Type B pancreatic cell (in vitro differentiated cells): Measurements from ENCODE around the gene TWNK. TPM values are rescaled to one million over a fixed set of nuclear protein-coding genes. Genes with fewer than 3 reads are reported as not detected.

ENCODE experiments used
- DNase-seq: peaks from one replicate; pipeline ENCODE4 v3.0.0; 2021; ENCODE audit warnings: mixed read lengths; ENCODE audit not compliant: unreplicated experiment; ENCODE audit errors: extremely low spot score
- H3K27ac Mint-ChIP-seq: 2 replicates; pipeline ENCODE4 v1.8.0; 2021; ENCODE audit warnings: mild to moderate bottlenecking, mixed read lengths
- H3K27me3 Mint-ChIP-seq: 2 replicates; pipeline ENCODE4 v1.8.0; 2021; ENCODE audit warnings: mixed read lengths
- H3K36me3 Mint-ChIP-seq: 2 replicates; pipeline ENCODE4 v1.8.0; 2021; ENCODE audit warnings: mixed read lengths
- H3K4me1 Mint-ChIP-seq: one replicate; pipeline ENCODE4 v1.8.0; 2021; ENCODE audit warnings: mixed read lengths; ENCODE audit not compliant: unreplicated experiment
- H3K4me3 Mint-ChIP-seq: 2 replicates; pipeline ENCODE4 v1.8.0; 2021; ENCODE audit warnings: mild to moderate bottlenecking, mixed read lengths
- H3K9me3 Mint-ChIP-seq: 2 replicates; pipeline ENCODE4 v1.8.0; 2021; ENCODE audit warnings: mixed read lengths
- CTCF ChIP-seq: fragments of 200-600 bp; sonication (generic); conservative IDR thresholded peaks from 2 replicates; pipeline ENCODE4 v1.5.0; 2021; ENCODE audit warnings: antibody characterized with exemption, mild to moderate bottlenecking
- total RNA-seq: library from RNA; stranded (reverse); gene quantifications from 2 replicates; pipeline ENCODE4 v1.2.1, GENCODE V29; 2021; ENCODE audit warnings: low replicate concordance

The TWNK gene
- total RNA-seq, 1 donor from 2014 or later: 19.2 TPM

DNA sequence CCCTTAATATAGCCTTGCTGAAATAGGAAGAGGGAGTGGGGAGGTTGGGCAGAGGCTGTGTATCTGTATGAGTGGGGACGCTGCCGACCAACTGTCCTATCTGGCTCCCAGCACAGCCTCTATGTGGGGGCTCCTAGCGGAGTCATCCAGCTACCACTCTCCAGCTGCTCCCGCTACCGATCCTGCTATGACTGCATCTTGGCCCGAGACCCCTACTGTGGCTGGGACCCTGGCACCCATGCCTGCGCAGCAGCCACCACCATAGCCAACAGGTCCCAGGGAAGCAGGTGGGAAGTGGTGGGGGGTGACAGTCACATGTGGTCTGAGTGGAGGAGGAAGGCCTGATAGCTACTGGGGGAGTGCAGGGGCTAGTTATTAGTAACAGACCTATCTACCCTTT, 6.6 kb upstream of the TWNK start:
- H3K4me3 Mint-ChIP-seq: no peak overlapping the region
- TF ChIP-seq CTCF: no peak
- DNase-seq: peak; percentile 52
- H3K27ac Mint-ChIP-seq: no peak overlapping the region
- peaks cover 12% of the 10 kb centered on the region for H3K4me1 Mint-ChIP-seq
- no peaks in the 10 kb centered on the region for H3K27me3 Mint-ChIP-seq
- H3K36me3 Mint-ChIP-seq: peaks cover 6% of the 10 kb centered on the region
- H3K9me3 Mint-ChIP-seq: no peaks in the 10 kb centered on the region

GRCh38 chr10:100981178-100981772, 6.1 kb upstream of the TWNK start:
- DNase-seq: no peak
- Mint-ChIP-seq H3K9me3 (no peaks in the 10 kb centered on the region), H3K4me1 (peaks cover 16% of the 10 kb centered on the region), H3K27me3 (no peaks in the 10 kb centered on the region), H3K36me3 (peaks cover 8% of the 10 kb centered on the region), H3K4me3 (no peak overlapping the region), H3K27ac (no peak overlapping the region)
- no peak for TF ChIP-seq CTCF

DNA sequence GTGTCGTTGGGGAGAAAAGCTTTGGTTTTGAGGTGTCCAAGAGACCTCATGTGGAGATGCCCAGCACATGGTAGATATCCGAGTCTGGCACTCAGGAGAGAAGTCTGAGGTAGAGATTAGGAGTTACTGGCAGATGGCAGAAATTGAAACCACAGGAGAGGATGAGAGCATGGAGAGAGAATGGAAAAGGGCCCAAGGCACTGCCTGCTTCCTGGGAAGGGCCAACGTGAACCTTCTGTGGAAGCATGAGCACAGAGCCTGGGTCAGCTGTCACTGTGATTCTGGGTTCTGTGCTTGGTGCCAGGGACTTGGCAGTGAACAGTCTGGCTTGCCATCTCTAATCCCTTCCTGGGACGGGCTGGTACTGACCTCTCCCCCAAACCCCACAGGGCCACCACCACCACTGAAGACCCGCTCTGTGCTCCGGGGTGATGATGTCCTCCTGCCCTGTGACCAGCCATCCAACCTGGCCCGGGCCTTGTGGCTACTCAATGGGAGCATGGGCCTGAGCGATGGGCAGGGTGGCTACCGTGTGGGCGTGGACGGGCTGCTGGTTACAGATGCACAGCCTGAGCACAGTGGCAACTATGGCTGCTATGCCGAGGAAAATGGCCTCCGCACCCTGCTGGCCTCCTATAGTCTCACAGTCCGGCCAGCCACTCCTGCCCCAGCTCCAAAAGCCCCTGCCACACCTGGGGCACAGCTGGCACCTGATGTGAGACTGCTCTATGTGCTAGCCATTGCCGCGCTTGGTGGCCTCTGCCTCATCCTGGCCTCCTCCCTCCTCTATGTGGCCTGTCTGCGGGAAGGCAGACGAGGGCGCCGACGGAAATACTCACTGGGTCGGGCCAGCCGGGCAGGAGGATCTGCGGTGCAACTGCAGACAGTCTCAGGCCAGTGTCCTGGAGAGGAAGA, 4.2 kb upstream of the TWNK start:
- DNase-seq: peak; percentile 63
- no peak for TF ChIP-seq CTCF
- Mint-ChIP-seq H3K36me3 (peaks cover 9% of the 10 kb centered on the region), H3K27me3 (no peaks in the 10 kb centered on the region), H3K27ac (no peak overlapping the region), H3K4me3 (peak overlapping the region; percentile 1), H3K4me1 (peaks cover 22% of the 10 kb centered on the region), H3K9me3 (no peaks in the 10 kb centered on the region)

- Mint-ChIP-seq H3K27me3 (no peaks in the 10 kb centered on the region), H3K36me3 (peaks cover 9% of the 10 kb centered on the region), H3K9me3 (no peaks in the 10 kb centered on the region), H3K27ac (peak overlapping the region; percentile 39), H3K4me3 (peak overlapping the region; percentile 39), H3K4me1 (peaks cover 22% of the 10 kb centered on the region)
- no peak for TF ChIP-seq CTCF
- DNase-seq: no peak
These were observed 3.3 kb upstream of the TWNK start for GRCh38 chr10:100983868-100984671.

GRCh38 chr10:100984672-100985177, 2.6 kb upstream of the TWNK start:
- Mint-ChIP-seq H3K9me3 (no peaks in the 10 kb centered on the region), H3K27ac (no peak overlapping the region), H3K27me3 (no peaks in the 10 kb centered on the region), H3K4me3 (no peak overlapping the region), H3K36me3 (peaks cover 9% of the 10 kb centered on the region), H3K4me1 (peaks cover 22% of the 10 kb centered on the region)
- TF ChIP-seq CTCF: no peak
- no peak for DNase-seq
